Renal pelvis (tissue), 12 donors: Measurements from ENCODE around the gene TEX11. TPM values are rescaled to one million over a fixed set of nuclear protein-coding genes. Genes with fewer than 3 reads are reported as not detected.
"Not testable (repeated sequence)": the region's sequence is repeated elsewhere in the genome, so short reads cannot be mapped to it uniquely, and the experiment has no call there.

Experiments used
- DNase-seq: peaks from one replicate; pipeline ENCODE4 v3.0.0-alpha.2; 2013
- long read RNA-seq, 16 experiments: transcript quantifications; one replicate each; lab custom pipeline, GENCODE V29; 2026
- polyA plus RNA-seq, 3 donors: library from polyadenylated mRNA; unstranded; fragments of 120-200 nt; gene quantifications; one replicate each; pipeline ENCODE4 v1.2.1, GENCODE V29; 2013; ENCODE audit not compliant: insufficient read length in 3 of 3

Gene TEX11
- under 1 TPM in 2 of 3 donors, not detected in 1; 0.04 to 0.13 TPM for polyA plus RNA-seq
- long read RNA-seq, donor 1: 0 reads
- long read RNA-seq, donor 2: 0 reads
- long read RNA-seq, donor 3: 0 reads
- long read RNA-seq, donor 4: 0 reads
- long read RNA-seq, donor 5: 0 reads
- long read RNA-seq, donor 6: 0 reads
- long read RNA-seq, donor 7: 0 reads
- long read RNA-seq, donor 8: 0 reads
- long read RNA-seq, donor 9: 0 reads
- long read RNA-seq, donor 10: 0 reads
- long read RNA-seq, donor 11: 0 reads
- long read RNA-seq, donor 12: 0 reads
- long read RNA-seq, donor 13: 0 reads
- long read RNA-seq, donor 14: 0 reads
- long read RNA-seq, donor 15: 0 reads
- long read RNA-seq, donor 16: 0 reads

GRCh38 chrX:70908541-70908940, at the start of gene TEX11:
Gene TEX11 (minus strand): TSS chrX:70908711. CDS start chrX:70907789, 922 bp downstream.
- DNase-seq: no peak

- DNase-seq: no peak
These were observed 46.4 kb upstream of the TEX11 start for GRCh38 chrX:70954871-70955270.

GRCh38 chrX:70924294-70924911, 15.9 kb upstream of the TEX11 start:
- no peak for DNase-seq

DNA sequence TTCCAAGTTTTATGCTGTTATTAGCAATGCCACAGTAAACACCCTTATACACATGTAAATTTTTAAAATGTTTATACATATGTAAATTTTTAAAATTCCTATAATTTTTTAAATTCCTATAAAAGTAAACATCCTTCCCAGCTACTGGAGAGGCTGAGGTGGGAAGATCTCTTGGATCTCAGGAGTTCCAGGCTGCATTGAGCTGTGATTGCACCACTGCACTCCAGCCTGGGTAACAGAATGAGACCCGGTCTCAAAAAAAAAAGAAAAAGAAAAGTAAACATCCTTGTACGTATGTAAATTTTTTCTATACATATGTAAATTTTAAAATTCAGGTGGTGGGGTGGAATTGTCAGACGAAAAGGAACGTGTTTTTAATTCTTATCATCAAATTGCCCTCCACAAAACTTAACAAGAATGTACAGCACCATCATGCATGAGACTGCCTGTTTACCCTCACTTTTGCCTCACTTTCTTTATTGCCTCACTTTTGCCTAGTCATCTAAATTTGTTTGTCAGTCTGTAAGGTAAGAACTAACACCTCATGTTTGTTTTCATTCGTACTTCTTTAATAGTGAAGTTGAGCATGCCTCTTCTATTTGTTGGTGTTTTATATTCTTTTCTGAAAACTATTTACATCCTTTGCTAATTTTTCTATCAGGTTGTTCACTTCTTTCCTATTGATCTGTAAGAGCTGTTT, 14.4 kb upstream of the TEX11 start:
- DNase-seq: no peak

DNA sequence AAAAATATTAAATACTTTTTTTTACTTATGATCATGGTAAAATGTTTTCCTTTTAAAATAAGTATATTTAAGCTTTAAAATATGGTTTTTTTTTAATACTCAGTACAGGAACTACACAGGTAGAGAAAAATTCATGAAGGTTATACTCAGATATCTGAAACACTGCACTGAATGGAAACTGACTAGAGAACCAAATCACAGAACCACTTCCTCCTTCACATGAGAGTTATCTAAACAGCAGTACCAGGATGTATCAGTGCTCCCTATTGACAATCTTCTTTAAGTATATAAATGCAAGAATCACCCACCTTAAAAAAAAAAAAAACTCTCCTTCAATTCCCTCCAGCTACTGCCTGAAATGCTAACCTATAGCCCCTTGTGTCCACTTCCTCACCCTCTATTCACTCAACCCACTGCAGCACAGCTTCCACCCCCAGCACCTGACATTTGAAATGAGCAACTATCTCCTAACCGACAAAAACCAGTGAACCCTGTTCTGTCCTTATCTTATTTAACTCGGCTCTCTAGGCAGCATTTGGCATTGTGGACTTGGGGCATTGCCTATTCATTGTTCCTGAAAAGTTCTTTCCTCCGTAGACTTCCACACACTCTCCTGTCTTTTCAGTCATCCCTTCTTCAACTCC, 13.3 kb upstream of the TEX11 start:
- no peak for DNase-seq

GRCh38 chrX:70916754-70917153, 8.2 kb upstream of the TEX11 start:
- DNase-seq: no peak

DNA sequence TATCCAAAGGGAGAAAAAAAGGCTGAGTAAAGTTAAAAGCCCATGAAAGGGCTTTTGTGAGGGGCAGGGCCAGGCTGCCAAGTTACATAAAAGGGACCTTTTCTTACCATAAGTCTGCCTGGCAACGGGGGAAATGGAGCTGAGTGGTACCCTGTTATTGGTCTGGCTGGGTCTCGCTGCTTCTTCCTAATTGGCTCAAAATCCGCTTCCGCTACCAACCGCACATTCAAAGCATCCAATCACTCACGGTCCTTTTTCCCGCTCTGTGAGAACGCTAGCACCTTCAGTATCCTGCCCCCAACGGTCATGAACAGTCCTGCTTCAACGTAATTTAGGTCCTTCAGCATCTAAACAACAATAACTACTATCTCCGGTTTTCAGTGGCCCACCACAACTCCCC, 611 bp downstream of the TEX11 start:
- DNase-seq: no peak

GRCh38 chrX:70901465-70901864, 7.0 kb downstream of the TEX11 start:
- no peak for DNase-seq

GRCh38 chrX:70890441-70890840, 18.1 kb downstream of the TEX11 start:
- not testable (repeated sequence) for DNase-seq

DNA sequence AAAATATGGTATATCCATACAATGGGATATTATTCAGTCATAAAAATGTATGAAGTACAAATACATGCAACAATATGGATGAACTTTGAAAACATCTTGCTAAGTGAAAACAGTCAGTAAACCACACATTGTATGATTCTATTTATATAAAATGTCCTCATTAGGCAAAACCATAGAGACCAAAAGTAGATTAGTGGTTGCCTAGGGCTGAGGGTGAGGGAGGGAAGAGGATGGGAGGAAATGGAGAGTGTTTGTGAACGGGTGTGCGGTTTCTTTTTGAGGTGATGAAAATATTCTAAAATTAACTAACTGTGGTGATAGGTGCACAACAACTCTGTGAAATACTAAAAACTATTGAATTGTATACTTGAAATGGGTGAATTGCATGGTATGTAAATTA, 29.6 kb downstream of the TEX11 start:
- DNase-seq: no peak

- no peak for DNase-seq
These were observed 56.2 kb downstream of the TEX11 start for GRCh38 chrX:70852294-70852693.

GRCh38 chrX:70844081-70844480, 64.4 kb downstream of the TEX11 start:
- not testable (repeated sequence) for DNase-seq

DNA sequence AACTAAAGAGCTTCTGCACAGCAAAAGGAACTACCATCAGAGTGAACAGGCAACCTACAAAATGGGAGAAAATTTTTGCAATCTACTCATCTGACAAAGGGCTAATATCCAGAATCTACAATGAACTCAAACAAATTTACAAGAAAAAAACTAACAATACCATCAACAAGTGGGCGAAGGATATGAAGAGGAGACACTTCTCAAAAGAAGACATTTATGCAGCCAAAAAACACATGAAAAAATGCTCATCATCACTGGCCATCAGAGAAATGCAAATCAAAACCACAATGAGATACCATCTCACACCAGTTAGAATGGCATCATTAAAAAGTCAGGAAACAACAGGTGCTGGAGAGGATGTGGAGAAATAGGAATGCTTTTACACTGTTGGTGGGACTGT, 64.9 kb downstream of the TEX11 start:
- DNase-seq: not testable (repeated sequence)

GRCh38 chrX:70834589-70834988, 73.9 kb downstream of the TEX11 start:
- DNase-seq: no peak

DNA sequence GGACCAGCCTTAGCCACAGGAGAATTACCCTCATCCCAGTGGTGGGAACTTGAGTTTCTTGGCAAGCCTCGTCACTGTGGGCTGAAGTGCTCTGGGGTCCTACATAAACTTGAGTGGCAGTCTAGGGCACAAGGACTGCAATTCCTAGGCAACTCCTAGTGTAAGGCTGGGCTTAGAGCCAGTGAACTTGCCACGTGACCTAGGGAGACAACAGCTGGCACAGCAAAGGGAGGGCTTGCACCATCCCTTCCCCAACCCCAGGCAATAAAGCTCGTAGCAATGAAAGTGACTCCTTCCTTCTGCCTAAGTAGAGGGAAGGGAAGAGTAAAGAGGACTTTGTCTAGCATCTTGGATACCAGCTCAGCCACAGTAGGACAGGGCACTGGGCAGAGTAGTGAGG, 81.8 kb downstream of the TEX11 start:
- no peak for DNase-seq

- no peak for DNase-seq
These were observed 83.1 kb downstream of the TEX11 start for GRCh38 chrX:70825366-70825765.

DNA sequence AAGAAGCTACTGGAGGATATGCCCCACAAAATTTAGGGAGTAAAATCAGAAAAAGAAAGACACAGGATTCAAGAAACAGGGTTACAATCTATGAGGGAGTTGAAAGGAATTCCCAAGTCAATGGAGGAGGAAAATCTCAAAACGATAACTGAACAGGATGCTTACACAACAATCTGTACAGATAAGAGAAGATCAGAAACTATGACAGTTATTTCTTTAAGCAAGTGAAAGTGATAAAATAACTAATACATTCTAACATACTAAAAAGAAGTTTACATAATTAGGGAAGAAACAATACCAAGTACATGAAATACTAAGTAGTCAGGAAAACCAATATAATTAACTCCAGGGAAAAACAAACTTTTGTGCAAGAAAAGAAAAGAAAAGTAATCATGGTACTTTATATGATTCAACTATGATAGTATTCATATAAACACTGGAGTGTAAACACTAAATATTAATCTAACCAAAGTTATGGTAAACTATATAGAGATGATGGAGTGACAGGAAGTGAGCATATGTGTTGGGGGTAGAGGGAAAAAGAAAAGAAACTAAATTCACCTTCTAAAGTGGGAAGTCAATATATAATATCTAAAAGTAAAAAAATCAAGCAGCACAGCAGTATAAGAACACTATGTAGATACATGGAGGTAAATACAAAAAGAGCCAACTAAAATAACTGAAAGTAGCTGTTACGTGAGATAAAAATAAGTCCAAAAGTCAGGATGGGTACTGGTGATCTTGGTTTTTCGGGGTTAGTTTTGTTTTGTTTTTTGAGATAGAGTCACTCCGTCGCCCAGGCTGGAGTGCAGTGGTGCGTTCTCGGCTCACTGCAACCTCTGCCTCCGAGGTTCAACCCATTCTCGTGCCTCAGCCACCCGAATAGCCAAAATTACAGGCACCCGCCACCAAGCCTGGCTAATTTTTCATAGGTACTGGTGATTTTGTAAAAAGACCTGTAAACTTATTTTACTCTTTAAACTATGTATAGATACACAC, 99.3 kb downstream of the TEX11 start:
- no peak for DNase-seq

DNA sequence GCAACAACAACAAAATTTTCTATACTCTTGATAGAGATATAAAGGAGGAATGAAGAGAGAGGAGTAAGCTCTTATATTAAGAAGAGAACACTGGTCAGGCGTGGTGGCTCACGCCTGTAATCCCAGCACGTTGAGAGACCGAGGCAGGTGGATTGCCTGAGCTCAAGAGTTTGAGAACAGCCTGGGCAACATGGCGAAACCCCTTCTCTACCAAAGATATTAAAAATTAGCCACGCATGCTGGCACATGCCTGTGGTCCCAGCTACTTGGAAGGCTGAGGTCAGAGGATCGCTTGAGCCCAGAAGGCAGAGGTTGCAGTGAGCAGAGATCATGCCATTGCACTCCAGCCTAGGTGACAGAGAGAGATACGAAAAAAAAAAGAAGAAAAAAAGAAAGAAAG, 102.4 kb downstream of the TEX11 start:
- no peak for DNase-seq

DNA sequence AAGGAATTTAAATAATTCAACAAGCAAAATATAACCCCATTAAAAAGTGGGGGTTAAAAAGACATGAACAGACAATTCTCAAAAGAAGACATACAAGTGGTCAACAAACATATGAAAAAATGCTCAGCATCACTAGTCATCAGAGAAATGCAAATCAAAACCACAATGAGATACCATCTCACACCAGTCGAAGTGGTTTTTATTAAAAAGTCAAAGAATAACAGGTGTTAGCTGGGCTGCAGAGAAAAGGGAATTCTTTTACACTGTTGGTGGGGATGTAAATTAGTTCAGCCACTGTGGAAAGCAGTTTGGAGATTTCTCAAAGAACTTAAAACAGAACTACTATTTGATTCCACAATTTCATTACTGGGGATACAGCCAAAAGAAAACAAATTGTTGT, 111.8 kb downstream of the TEX11 start:
- DNase-seq: not testable (repeated sequence)

- no peak for DNase-seq
These were observed 134.3 kb downstream of the TEX11 start for GRCh38 chrX:70774223-70774622.

DNA sequence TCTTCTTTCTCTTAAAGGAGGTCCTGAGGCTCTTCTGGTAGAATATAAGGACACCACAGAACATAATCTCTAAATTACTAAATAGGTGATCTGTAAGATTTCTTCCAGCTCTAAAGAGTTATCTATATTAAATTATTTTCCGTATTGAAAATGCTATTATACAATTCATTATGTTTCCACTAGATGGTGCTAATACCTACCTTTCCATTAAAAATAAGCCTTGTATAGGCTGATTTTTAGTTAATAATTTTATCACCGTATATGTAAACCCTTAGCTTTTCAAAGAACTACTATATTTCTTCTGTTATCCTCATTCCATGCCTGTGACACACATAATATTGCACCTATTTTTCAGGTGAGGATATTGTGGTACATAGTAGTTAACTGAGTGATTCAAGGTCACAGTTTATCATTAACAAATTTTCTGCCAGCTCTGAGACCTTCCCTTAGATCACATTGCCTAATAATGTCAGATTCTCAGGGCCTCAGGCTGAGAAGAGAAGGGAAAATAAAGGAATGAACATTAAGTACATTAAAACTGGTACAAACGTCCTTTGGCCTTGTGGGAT, 138.8 kb downstream of the TEX11 start:
- no peak for DNase-seq
